Measurements from ENCODE around the gene ATP1B1.

Gene ATP1B1

DNA sequence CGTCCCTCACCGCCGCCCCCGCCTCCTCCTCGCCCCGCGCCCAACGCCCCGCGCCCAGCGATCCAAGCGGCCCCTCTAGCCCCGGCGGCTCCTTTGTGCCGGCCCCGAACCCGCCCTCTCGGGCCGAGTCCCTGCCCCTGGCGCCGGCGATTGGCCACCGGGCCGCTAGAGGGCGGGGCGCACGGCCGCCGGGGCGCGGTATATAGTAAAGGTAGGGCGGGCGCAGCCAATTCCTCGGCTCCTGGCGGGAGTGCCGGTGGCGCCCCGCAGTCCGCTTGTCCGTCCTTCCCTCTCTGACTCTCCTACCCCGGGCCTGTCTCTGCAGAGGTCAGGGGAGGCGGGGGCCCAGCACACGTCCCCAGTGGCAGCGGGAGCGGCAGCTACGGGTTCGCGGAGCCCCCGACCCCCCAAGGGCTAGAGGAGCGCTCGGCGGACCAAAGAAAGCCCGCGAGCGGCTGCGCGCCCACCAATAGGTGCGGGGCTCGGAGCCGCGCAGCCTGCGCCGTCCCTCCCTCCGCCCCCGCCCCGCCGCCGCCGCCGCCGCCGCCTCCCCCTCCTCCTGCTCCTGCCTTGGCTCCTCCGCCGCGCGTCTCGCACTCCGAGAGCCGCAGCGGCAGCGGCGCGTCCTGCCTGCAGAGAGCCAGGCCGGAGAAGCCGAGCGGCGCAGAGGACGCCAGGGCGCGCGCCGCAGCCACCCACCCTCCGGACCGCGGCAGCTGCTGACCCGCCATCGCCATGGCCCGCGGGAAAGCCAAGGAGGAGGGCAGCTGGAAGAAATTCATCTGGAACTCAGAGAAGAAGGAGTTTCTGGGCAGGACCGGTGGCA is at the start of gene ATP1B1:
Gene ATP1B1 (plus strand): TSS at position 596 of the 826 bp plus-strand sequence. CDS start 140 bp downstream, at position 736.
- TF ChIP-seq CTCF (IDR thresholded peaks at IDR 0.05; ENCODE audit: extremely low read depth, missing control alignments): peak; percentile 4
- peak; percentile 98 for DNase-seq (ENCODE audit: low spot score)

DNA sequence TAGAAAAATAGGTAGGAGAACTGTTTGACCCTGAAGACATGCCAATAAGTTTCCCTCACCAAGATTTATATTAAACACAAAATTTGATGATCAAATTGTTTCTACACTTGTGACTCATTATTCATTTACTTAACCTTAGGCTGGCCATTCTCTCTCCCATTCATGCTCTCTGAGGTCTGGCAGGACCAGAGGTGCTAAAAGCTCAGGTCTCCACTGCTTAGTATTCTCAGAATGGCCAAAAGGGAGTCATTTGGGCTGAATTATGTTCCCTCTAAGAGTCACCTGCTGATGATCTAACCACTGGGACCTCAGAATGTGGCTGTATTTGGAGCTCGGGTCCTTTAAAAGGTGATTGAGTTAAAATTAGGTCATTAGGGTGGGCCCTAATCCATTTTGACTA is 47.1 kb upstream of the ATP1B1 start:
- DNase-seq (ENCODE audit: low spot score): no peak
- TF ChIP-seq CTCF (IDR thresholded peaks at IDR 0.05; ENCODE audit: extremely low read depth, missing control alignments): no peak

GRCh38 chr1:169060043-169060722 is 46.3 kb upstream of the ATP1B1 start:
- no peak for TF ChIP-seq CTCF (IDR thresholded peaks at IDR 0.05; ENCODE audit: extremely low read depth, missing control alignments)
- no peak for DNase-seq (ENCODE audit: low spot score)

- TF ChIP-seq CTCF (IDR thresholded peaks at IDR 0.05; ENCODE audit: extremely low read depth, missing control alignments): no peak
- no peak for DNase-seq (ENCODE audit: low spot score)
Observed at GRCh38 chr1:169060919-169061639, 45.4 kb upstream of the ATP1B1 start.

GRCh38 chr1:169062152-169062551 is 44.3 kb upstream of the ATP1B1 start:
- TF ChIP-seq CTCF (IDR thresholded peaks at IDR 0.05; ENCODE audit: extremely low read depth, missing control alignments): no peak

GRCh38 chr1:169064103-169064502 is 42.4 kb upstream of the ATP1B1 start:
- no peak for TF ChIP-seq CTCF (IDR thresholded peaks at IDR 0.05; ENCODE audit: extremely low read depth, missing control alignments)
- DNase-seq (ENCODE audit: low spot score): no peak

More at GRCh38 chr1:169062152-169062551, 44.3 kb upstream of the ATP1B1 start:
- DNase-seq (ENCODE audit: low spot score): no peak

Data from GM20000 (cell line).